GM10266 (cell line): Measurements from ENCODE around the gene HOXD11.

Experiments
- DNase-seq: peaks from one replicate; pipeline ENCODE4 v3.0.0; 2012; ENCODE audit errors: extremely low spot score
- CTCF ChIP-seq: IDR thresholded peaks from 2 replicates; pipeline ENCODE4 v1.5.1; 2012; ENCODE audit warnings: mild to moderate bottlenecking, low read depth; ENCODE audit not compliant: control insufficient read depth, insufficient read depth; ENCODE audit errors: missing control alignments

HOXD11 gene

GRCh38 chr2:176106581-176107539, at the start of gene HOXD11:
Gene HOXD11, plus strand, starts transcription at chr2:176107280. Its CDS starts 76 bp downstream, at chr2:176107356.
- no peak for DNase-seq
- no peak for TF ChIP-seq CTCF

GRCh38 chr2:176063958-176064357, 43.1 kb upstream of the HOXD11 start:
- no peak for TF ChIP-seq CTCF
- DNase-seq, result no peak

- TF ChIP-seq CTCF, result no peak
- no peak for DNase-seq
Measured at GRCh38 chr2:176066645-176067588, 40.2 kb upstream of the HOXD11 start.

- no peak for TF ChIP-seq CTCF
- no peak for DNase-seq
Measured at GRCh38 chr2:176067589-176068418, 39.3 kb upstream of the HOXD11 start.

GRCh38 chr2:176068419-176068832, 38.7 kb upstream of the HOXD11 start:
- no peak for DNase-seq
- TF ChIP-seq CTCF, result no peak

GRCh38 chr2:176071330-176072291, 35.5 kb upstream of the HOXD11 start:
- DNase-seq, result no peak
- TF ChIP-seq CTCF, result no peak
